GM12891 (cell line): ENCODE measurements around the gene RPL11.

Experiments
- PAX5 ChIP-seq: IDR thresholded peaks from 2 replicates; pipeline ENCODE4 v1.6.1; 2011; ENCODE audit warnings: low read length, moderate library complexity, mild to moderate bottlenecking; ENCODE audit not compliant: insufficient read depth, severe bottlenecking
- POLR2A ChIP-seq: IDR thresholded peaks from 2 replicates; pipeline ENCODE4 v1.6.1; 2011; ENCODE audit warnings: low read depth, low read length, control low read depth
- POLR2AphosphoS5 ChIP-seq: IDR thresholded peaks from 2 replicates; pipeline ENCODE4 v1.6.1; 2011; ENCODE audit warnings: low read depth, low read length, control low read depth
- POU2F2 ChIP-seq: IDR thresholded peaks from 2 replicates; pipeline ENCODE4 v1.6.1; 2011; ENCODE audit warnings: low read depth, mild to moderate bottlenecking, control low read depth, low read length, moderate library complexity
- SPI1 ChIP-seq: IDR thresholded peaks from 2 replicates; pipeline ENCODE4 v1.6.1; 2011; ENCODE audit warnings: low read depth, low read length, control low read depth
- TAF1 ChIP-seq: IDR thresholded peaks from 2 replicates; pipeline ENCODE4 v1.6.1; 2011; ENCODE audit warnings: low read depth, low read length, control low read depth

DNA sequence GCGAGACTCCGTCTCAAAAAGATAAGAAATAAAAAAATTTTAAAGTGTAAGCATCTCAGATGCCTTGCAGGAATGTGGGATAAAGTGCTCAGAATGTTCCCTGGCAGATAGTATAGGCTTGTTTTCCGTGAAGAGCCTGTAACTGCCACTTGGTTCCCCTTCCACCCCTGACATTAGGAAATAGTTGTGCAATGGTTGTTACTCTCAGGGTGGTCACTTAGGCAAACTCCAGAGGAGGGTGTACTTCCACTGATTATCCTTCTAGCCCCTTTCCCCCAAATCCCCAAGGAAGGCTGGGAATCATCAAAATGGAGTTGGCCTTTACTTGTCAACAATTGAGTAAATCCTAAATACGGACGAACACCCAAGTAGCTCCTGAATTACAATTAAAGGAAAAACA lies 10.4 kb downstream of the RPL11 start:
- TF ChIP-seq POLR2AphosphoS5 (no peak), POLR2A (no peak), TAF1 (no peak), SPI1 (no peak), PAX5 (no peak), POU2F2 (no peak)
